ENCODE results near the gene NR2F2.

Gene NR2F2

DNA sequence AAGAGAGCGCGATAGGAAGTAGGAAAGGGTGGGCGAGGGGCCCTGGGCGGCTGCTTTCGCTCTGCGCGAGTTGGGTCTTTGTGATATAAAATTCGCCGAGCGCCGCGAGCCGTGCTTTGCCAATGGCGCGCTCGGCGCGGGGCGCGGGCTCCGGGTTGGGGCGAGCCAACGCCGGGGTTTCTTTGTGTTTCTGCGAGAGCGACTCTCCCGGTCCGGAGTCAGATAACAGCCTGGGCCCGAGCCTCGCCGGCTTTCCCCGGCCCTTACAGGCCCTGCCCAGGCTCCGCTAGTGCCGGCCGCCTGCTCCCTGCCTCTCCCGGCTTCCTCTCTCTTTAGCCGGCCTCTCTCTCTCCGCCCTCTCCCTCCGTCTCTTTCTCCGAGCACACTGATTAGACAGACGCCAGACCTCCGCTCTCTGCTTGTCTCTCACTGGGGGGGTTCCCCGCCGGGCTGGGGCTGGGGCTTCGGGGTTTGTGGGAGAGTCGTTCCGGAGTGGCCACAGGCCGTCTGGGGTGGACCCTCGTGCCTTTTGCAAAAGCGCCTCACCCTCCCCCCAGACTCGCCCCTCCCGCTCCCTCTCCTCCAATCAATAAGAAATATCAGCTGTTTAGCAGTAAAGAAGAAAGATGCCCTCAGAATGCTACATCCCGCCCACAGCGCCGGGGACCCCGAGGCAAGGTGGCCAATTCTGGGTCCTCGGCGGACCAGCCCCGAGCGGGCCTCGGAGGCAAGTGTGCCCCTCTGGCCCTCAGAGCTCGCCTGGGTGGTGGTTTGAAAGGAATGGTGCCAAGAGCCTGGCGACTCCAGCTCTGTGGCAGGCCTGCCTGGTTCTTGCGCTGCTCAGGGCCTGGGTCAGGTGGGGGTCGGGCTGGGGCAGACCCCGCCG lies 2.9 kb downstream of the NR2F2 start:
- DNase-seq = no peak

DNA sequence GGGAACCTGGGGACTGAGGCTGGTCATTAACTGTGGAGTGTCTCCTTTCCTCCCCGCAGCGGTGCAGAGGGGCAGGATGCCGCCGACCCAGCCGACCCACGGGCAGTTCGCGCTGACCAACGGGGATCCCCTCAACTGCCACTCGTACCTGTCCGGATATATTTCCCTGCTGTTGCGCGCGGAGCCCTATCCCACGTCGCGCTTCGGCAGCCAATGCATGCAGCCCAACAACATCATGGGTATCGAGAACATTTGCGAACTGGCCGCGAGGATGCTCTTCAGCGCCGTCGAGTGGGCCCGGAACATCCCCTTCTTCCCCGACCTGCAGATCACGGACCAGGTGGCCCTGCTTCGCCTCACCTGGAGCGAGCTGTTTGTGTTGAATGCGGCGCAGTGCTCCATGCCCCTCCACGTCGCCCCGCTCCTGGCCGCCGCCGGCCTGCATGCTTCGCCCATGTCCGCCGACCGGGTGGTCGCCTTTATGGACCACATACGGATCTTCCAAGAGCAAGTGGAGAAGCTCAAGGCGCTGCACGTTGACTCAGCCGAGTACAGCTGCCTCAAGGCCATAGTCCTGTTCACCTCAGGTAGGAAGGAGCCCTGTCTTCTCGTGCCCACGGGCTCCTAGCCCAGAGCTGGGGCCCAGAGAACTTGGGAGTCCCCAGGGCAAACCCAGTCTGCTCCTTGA lies 3.7 kb downstream of the NR2F2 start:
- no peak for DNase-seq

DNA sequence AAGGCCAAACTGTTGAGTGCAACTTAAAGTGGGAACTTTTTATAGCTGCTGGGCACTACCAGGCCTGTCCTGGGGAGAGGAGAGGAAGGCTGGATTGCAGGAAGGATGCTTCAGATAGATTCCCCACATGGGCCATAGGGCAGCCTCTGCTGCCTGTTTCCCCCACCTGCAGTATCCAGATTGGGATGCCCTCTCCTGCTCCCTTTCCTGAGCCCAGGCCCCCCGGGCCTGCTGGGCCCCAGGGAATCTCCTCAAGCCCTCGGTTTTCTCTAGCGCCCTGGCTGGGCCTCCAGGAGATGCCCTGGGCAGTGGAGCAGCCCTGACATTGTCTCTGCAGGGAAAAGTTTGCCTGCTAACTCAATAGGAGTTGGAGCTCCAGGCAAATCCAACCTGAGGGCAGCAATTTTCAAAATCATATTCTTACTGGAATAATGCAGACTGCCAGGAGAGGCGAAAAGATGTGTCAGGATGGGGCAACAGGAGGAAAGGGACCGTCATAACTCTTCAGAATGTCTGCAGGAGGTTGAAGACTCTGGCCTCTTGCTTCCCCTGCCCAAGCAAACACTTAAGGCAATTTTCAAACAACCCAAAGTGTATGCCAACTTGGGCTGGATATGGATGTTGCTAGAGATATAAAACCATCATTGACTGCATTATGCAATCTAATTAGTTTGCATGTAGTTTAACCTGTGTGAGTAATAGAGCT lies 4.4 kb downstream of the NR2F2 start:
- DNase-seq = no peak

DNA sequence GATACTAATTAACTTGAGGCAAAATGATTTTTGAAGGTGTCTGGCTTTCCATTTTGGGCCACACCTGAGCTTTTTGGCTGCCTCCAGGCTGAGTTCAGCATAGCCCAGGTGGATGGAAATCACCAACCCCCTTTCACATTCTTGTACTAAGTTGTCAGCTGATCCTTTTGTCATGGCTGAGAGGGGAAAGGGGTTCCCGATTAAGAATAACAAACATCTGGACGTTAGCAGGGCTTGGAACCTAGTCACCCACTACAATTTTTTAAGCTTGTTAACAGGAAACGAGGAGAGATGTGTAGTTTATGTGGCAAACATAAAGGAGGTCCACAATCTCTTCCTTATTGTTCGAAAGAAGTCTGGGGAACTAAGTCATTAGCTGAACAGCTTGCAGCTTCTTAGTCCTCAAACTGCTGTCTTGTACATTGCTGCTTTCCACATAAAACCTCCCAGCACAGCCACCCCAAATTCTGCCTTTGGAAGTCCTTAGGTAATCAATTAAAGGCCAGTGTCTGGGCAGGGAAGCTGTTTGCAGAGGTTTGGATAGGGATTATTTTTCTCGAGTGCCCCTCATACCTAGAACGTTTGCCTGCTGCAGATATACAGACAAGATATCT lies 5.0 kb downstream of the NR2F2 start:
- no peak for DNase-seq

DNA sequence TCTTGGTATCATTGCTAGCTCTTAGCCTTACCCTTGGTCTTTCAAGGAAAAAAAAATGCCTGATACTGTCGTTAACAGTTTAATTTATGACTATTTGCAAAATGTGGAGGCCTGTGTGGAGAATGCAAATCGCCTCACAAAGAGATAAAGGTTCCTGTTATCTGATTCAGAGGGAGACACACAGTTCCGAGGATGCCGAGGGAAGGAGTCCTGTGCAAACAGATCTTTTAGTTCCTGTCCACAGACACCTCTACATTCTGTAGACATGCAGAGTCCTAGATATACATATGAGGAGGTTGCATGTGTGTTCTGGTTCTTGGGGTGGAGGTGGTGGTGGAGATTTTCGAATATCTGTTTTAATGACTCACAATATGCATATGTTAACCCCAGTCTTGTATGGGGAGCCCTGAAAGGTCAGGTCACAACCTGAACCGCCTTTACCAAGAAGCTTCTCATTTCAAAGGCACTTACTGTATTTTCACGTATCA lies 5.7 kb downstream of the NR2F2 start:
- DNase-seq = no peak

DNA sequence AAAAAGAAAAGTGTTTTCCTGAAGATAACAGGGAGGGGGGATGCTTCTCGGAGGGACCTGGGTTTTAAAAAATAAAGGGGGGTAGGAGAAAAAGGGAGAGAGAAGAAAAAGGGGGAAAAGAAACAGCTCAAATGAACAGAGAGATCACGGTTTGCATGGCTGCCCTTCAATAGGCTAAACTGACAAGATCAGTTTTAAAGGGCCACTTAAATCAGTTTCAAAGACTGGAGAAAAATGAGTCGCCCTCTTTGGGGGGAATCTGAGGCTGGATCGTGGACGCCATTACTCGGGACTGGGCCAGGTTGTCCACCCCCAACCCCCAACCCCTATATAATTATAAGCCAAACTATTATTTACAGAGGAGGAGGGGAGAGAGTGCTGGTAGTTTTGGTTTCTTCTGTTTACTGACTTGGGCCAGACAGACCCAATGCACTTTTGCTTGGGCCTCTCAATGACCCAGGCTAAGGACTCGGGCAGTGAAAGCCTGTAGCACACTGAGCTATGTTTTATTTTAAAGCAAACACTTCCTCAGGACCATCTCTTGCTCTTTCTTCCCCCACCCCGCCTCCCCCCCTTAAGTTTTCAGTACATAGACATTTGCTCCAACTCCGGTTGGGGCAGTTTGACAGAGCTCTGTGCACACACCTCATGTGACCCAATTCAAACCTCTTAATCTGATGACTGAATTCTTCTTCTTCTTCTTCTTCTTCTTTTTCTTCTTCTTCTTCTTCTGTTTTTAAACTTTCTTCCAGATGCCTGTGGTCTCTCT lies 6.3 kb downstream of the NR2F2 start:
- DNase-seq = no peak

DNA sequence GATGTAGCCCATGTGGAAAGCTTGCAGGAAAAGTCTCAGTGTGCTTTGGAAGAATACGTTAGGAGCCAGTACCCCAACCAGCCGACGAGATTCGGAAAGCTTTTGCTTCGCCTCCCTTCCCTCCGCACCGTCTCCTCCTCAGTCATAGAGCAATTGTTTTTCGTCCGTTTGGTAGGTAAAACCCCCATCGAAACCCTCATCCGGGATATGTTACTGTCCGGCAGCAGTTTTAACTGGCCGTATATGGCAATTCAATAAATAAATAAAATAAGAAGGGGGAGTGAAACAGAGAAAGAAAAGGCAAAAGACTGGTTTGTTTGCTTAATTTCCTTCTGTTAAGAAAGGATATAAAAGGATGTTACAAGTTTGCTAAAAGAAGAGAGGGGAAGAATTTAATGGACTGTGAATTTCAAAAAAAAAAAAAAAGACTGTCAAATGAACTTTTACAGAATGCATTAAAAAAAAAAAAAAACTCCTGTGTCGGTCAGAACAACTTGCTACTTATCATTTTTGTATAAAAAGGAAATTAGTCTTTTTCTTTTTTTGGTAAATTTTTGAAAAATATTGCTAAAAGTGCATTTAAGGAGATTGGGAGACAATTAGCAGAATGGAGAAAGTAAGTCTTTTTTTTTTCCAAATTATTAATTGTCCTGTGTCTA lies 7.0 kb downstream of the NR2F2 start:
- DNase-seq = no peak

DNA sequence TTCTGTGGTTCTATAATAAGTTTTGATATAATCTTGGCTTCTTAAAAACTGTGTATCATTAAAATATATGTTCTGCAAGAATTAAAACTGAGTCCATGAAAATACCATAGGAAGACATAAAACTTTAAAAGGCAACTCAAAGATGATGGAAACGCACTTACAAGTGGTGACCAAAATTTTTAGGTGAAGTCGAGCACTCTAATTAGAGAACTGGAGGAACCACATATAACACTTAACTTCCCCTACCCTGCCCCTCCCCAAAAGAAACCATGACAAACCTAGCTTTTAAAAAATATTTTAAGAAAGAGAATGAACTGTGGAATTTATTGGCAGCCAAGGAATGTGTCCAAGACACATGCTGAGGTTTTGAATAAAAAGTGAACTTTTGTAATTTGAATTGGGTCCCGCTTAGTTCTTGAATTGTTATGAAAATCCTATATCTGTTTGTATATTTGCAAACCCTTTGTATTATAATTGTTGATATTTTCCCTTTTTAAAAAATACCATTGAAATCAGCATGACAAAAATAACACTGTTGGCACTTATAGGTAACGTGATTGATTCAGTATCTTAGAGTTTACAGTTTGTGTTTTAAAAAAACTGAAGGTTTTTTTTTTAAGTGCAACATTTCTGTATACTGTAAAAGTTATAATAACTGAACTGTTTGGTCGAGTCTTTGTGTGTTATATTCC lies 7.7 kb downstream of the NR2F2 start:
- no peak for DNase-seq

DNA sequence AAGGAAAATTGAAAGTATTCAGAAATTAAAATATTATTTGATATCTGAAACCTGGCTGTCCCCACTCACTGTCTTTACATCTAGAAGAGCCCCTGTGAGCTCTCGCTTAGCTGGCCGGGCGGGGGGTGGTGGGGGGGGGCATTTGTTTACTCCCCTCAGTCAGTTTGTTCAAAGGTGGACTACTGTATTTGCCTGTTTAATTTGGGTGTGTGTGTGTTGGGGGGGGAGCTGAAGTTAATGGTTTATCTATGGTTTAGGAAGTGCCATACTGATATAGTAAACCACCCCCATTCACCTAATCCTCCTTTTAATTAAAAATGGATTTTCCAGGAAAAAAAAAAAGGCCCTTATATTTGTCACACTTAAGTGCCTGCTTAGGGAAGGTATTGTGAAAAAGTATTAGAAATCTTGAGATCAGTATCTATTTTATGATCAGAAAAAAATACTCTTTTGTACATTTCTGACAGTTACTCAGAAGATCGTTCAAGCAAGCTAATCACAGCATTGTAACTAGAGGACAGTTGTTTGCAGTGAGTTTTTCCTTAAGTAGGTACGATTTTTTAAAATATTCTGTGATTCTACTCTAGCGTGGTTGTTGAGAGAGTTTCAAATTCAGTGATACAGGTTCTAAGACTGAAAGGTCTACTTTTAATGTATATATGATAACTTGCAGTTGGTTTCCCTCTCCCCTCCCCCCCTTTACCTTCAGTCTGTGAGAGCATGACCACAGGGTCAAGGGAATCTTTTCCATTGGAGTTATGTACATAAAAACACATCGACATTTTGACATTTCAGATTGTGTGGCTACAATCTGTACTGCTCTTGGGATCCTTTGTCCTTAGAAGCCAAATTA lies 8.5 kb downstream of the NR2F2 start:
- DNase-seq = no peak

DNA sequence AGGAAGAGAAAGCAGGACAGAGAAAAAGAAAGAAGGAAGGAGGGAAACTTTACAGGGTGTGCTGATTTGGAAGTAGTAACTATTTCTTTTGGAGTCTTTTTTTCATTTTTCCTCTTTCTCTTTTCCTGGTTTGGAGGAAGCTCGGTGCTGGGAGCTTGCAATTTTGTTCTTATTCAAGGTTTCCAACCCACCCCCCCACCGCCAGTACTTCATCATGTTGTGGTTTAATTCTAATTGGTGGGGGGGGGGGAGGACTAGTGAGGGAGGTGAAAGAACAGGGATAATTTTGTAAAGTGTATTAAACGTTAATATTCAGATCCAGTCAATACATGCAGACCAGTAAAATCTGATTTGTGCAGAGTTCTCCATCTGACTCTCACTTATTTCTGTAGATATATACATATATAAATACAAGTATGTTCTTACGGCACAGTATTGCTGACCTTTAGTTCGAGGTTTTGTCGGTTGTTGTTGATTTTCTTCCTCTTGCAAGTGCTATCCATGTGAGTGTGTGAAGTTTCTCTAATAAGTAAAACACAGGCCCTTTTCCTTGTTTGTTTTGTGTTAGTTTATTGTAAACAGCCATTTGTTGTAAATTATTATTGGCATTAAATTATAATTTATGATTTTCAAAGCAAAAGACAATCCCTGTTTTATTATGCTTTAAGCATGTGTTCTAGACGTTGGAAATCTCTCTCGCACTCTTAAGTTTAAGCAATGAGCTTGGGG lies 9.3 kb downstream of the NR2F2 start:
- no peak for DNase-seq

DNA sequence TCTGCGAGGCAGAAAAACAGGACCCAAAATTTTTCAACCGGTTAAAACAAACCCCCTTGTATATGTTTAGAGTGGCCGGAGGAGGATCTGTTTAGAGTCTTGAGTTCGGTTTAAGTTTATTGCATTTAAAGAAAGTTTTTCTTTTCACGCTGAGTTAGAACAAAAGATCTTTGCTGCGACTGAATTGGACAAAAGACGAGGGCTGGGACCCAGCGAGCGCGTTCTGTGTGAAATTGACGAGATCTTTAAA lies 9.8 kb downstream of the NR2F2 start:
- DNase-seq = no peak

DNA sequence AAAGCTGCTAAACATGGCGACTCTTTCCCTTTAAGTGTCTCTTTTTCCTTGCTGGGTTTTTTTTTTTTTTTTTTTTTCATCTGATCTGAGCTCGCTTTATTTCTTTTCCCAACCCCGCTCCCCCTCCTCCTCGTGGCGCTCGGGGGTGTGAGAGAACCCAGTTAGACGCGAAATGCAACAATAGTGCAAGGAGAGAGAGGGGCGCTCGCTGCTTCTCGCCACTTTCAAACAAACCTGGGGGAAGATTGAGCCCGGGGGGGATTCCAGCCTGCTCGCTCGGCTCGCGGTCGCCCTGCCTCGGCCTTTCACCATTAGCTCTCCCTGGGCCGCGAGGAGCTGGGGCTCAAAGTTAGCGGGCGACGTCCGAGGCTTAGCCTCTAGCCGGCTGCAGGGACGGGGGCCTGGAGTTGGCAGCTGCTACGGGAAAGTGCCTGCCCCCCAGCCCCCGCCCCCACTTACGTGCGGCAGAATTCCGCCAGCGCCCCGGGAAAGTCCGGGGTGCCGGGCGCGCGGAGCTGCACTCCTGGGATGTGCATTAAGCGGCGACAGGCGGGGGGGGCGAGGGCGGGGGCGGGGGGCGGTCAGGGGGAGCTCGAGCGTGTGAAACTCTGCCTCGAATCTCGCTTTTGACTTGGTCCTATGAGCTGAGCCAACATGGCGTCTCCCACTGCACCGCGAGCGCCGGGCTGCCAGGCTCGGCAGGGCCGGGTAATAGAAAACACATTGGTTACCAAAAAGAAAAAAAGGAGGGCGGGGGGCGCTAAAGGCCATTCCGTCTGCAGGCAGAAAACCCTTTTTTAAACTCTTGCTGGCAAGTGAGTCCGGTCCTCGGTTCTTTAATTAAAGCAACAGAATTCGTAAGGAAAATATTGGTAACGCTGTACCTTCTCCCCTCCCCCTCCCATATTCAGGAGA lies 10.4 kb downstream of the NR2F2 start:
- DNase-seq = no peak

DNA sequence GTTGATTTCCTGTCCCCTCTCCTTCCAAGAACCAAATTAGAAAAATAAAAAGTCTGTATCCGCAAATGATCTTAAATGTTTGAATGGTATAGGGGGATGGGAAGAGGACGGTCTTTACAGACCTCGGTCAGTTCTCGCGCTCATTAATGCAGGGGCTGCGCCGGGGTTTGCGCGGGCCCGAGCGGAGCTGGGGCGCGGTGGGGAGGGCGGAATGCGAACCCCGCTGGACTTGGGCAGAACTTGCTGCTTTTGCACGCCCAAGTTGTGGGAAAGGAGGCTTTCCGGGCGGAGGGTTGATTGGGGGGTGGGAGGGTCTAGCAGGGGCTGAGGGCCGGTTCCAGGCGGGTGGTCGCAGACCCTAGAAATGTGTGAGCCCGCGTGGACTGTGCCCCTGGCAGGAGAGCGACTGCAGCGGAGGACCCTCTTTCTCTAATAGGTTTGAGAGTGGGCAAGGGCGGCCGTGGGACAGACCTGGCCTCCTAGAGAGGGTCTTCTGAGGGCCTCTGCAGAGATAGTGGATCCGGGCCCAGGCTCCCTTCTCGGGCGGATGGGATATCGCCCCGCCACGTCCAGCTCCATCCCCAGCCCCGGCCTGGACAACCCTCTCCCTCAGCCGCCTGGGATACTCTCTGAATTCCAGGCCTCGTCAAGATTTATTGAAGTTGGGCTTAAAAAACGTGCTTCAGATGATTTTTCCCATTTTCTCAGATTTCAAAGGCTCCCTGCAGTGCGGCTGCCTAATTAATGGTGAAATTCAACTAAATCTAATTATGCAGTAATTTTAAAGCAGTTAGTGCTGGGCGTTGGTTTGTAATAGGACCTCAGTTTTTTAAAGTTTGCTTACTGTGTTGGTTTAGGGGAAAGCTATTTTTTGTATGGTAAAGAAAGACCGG lies 11.3 kb downstream of the NR2F2 start:
- no peak for DNase-seq

DNA sequence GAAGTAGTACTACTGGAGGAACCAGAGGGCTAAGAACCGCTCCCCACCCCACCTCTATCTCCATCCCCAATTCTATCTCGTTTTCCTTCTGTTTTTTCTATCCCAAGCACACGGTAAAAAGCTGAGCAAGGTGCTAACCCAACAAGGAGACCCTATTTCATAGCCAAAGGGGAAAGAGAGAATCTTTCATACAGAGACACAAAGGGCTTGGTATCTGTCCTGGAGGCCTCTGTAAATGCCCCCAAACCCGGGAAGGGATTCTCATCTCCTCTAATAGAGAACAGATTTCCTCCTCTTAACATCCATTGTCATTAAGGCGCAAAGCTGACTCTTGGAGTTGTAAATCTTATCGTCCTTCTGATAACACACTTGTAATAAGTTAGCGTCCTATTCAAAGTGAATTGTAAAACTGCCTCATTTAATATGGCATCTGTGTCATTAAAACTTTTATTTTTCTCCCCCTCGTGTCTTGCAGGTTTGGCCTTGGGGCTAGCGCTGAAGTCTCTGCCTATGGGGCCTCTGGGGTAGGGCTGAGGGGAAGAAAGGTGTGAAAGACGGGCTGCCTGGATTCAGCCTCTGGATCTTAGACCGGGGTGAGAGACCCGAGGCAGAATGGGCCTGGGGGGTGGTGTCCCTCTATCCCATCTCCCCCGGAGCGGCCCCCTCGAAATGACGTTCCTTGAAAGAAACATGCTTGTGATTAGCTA lies 12.1 kb downstream of the NR2F2 start:
- no peak for DNase-seq

DNA sequence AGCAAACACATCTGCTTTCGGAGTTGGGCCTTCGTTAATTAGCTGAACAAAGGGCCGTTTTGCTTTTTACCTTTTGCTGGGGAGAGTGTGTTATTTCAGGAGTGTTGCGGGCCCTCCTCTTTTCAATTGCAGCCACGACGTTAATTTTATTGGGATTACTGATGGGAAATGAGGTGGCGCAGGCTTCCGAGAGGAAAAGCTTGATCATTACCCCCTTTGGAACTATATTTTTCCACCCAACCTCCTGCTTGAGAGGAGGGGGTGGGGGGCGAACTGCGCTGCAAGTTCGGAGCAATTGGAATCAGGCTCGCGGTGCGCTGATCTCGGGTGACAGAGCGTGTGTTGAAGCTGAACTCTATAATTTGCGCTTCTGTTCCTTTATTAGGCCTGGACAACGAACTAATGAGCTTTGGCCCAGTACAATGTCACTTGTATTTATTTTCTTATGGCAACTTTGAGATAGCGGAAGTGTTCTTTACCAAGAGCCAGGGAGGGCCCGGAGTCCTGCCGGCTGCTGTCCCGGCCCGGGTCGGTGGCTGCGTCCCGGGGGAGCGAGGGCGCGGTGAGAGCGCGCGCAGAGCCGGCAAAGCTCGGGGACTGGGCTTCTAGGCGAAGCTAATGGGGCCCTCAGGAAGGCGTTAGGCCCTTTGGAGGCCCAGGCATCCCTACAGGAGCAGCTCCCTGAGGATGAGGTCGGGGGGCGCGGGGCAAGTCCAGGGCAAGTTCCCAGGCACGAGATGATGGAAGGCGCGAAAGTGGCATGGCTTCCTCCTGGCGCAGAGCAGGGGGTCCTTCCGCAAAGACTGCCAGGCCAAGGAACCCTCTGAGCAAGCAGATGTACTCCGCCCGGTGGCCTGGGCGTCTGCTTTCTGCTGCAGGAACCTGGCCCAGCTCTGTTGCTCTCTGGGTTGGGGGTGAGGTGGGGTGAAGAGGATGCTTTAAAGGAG lies 12.9 kb downstream of the NR2F2 start:
- no peak for DNase-seq

All from NCI-H146 (cell line).